Left colon (tissue), 2 donors: Measurements from ENCODE around the gene RNF43. TPM values are rescaled to one million over a fixed set of nuclear protein-coding genes. Genes with fewer than 3 reads are reported as not detected.

Source experiments
- ATAC-seq: fragments of 200-7000 bp; cut with Tn5 transposase; one replicate; pipeline ENCODE4 v1.9.1; 2020; ENCODE audit warnings: mild to moderate bottlenecking, moderate library complexity
- DNase-seq, 2 donors: peaks; one replicate each; pipeline ENCODE4 v3.0.0-alpha.2; 2020
- intact Hi-C, 2 donors: fragments of 100-400 bp; cut with DNase I in 1 of 2; cut with micrococcal nuclease in 1 of 2; formaldehyde crosslinking; loops; one replicate each; pipeline versions ENCODE4 v1.11.2 to v1.14.0; 2022; cut with DNase I, micrococcal nuclease
- total RNA-seq, 2 donors: library from RNA; stranded (reverse); fragmentation: NEBNext Ultra II Directional; extraction: Animal tissue kit (Norgen Biotek cat#: 25700); gene quantifications; one replicate each; pipeline ENCODE4 v1.2.1, GENCODE V29; 2021
- donor health status: DM: no; HTN: no; CAD: no.
- donor health status: DM: yes; HTN: yes; CAD: no.

Gene RNF43
- total RNA-seq, 2 donors from 2014 or later: 37.3 to 50.5 TPM

- DNase-seq (peak in 1 of 2 donors; percentile 24), ATAC-seq (no peak)
- intact Hi-C loops: no loop called here
Measured at GRCh38 chr17:58371300-58371950, 45.9 kb downstream of the RNF43 start.

GRCh38 chr17:58370716-58371115 is 46.6 kb downstream of the RNF43 start:
- ATAC-seq (no peak), DNase-seq (no peak)
- intact Hi-C loops: no loop called here

- no peak for DNase-seq
- intact Hi-C loops: no loop called here
- no peak for ATAC-seq
Measured at GRCh38 chr17:58370309-58370708, 47.0 kb downstream of the RNF43 start.

- ATAC-seq (peak; percentile 71), DNase-seq (peak; percentile 42 to 75)
- intact Hi-C loops: no loop called here
Measured at GRCh38 chr17:58369214-58370031, 47.9 kb downstream of the RNF43 start.

- ATAC-seq (no peak), DNase-seq (no peak)
- intact Hi-C loops: no loop called here
Measured at GRCh38 chr17:58368860-58369213, 48.5 kb downstream of the RNF43 start.

Other genes starting within 250 kb of the RNF43 start
- not detected for gene EPX, start 224.8 kb downstream of the RNF43 start, total RNA-seq
- 10 to 100 TPM; 12.5 to 15.0 TPM for gene MKS1, start 198.3 kb downstream of the RNF43 start, total RNA-seq
- gene LPO, start 178.9 kb downstream of the RNF43 start, total RNA-seq: not detected
- gene MPO, start 136.6 kb downstream of the RNF43 start, total RNA-seq: under 1 TPM in 1 of 2 donors, not detected in 1; 0.45 TPM
- 1 to 10 TPM; 6.1 to 7.9 TPM for gene TSPOAP1, start 88.7 kb downstream of the RNF43 start, total RNA-seq
- 10 to 100 TPM; 58.1 to 63.0 TPM for gene SUPT4H1, start 65.3 kb downstream of the RNF43 start, total RNA-seq
- gene HSF5, start 70.9 kb upstream of the RNF43 start, total RNA-seq: not detected
- 10 to 100 TPM; 42.2 to 52.4 TPM for gene MTMR4, start 97.1 kb upstream of the RNF43 start, total RNA-seq